GM08714 (cell line): ENCODE data around the gene CLP1.

ENCODE experiments used
- H3K4me3 ChIP-seq: fragments of 200-500 bp; sonication (Bioruptor generic); 2 replicates; pipeline ENCODE4 v1.5.1; 2014; ENCODE audit warnings: mild to moderate bottlenecking, low read length, inconsistent platforms
- ZNF274 ChIP-seq: IDR thresholded peaks from 2 replicates; pipeline ENCODE4 v1.6.1; 2012; ENCODE audit warnings: mild to moderate bottlenecking, low read depth, low read length

The CLP1 gene

GRCh38 chr11:57657194-57658022, at the start of gene CLP1:
TSS of gene CLP1 (plus strand) at chr11:57657762. CDS start at chr11:57659477, 1,715 bp downstream.
- TF ChIP-seq ZNF274: no peak
- H3K4me3 ChIP-seq: peak within 1 kb of the TSS; percentile 97

- no peak overlapping the region for H3K4me3 ChIP-seq
- no peak for TF ChIP-seq ZNF274
These were observed 47.4 kb upstream of the CLP1 start for GRCh38 chr11:57610170-57610569.

GRCh38 chr11:57614234-57614772, 43.3 kb upstream of the CLP1 start:
- TF ChIP-seq ZNF274: no peak
- H3K4me3 ChIP-seq: no peak overlapping the region

- no peak overlapping the region for H3K4me3 ChIP-seq
- TF ChIP-seq ZNF274: no peak
These were observed 42.3 kb upstream of the CLP1 start for GRCh38 chr11:57615308-57615707.

GRCh38 chr11:57616595-57616994, 41.0 kb upstream of the CLP1 start:
- H3K4me3 ChIP-seq: no peak overlapping the region
- no peak for TF ChIP-seq ZNF274

- no peak overlapping the region for H3K4me3 ChIP-seq
- no peak for TF ChIP-seq ZNF274
These were observed 39.1 kb upstream of the CLP1 start for GRCh38 chr11:57618438-57618837.

GRCh38 chr11:57619331-57619730, 38.2 kb upstream of the CLP1 start:
- no peak for TF ChIP-seq ZNF274
- H3K4me3 ChIP-seq: no peak overlapping the region

- H3K4me3 ChIP-seq: no peak overlapping the region
- no peak for TF ChIP-seq ZNF274
These were observed 37.1 kb upstream of the CLP1 start for GRCh38 chr11:57620467-57620866.

- no peak overlapping the region for H3K4me3 ChIP-seq
- TF ChIP-seq ZNF274: no peak
These were observed 35.3 kb upstream of the CLP1 start for GRCh38 chr11:57622263-57622662.

GRCh38 chr11:57624864-57625263, 32.7 kb upstream of the CLP1 start:
- no peak for TF ChIP-seq ZNF274
- H3K4me3 ChIP-seq: no peak overlapping the region

GRCh38 chr11:57626895-57627294, 30.7 kb upstream of the CLP1 start:
- no peak for TF ChIP-seq ZNF274
- H3K4me3 ChIP-seq: no peak overlapping the region

GRCh38 chr11:57630171-57630570, 27.4 kb upstream of the CLP1 start:
- no peak for TF ChIP-seq ZNF274

GRCh38 chr11:57632116-57632515, 25.4 kb upstream of the CLP1 start:
- no peak for TF ChIP-seq ZNF274
- H3K4me3 ChIP-seq: no peak overlapping the region

More at GRCh38 chr11:57630171-57630570, 27.4 kb upstream of the CLP1 start:
- no peak overlapping the region for H3K4me3 ChIP-seq

- TF ChIP-seq ZNF274: no peak
- H3K4me3 ChIP-seq: no peak overlapping the region
These were observed 24.0 kb upstream of the CLP1 start for GRCh38 chr11:57633394-57634070.

- no peak for TF ChIP-seq ZNF274
- H3K4me3 ChIP-seq: no peak overlapping the region
These were observed 23.3 kb upstream of the CLP1 start for GRCh38 chr11:57634311-57634710.
